Naive B cell (primary cell): ENCODE measurements around the gene IL1RAPL2. TPM values are rescaled to one million over a fixed set of nuclear protein-coding genes. Genes with fewer than 3 reads are reported as not detected.
A peak's percentile ranks its signal among the peaks of the same experiment; 100 is the strongest.

Experiments
- ATAC-seq, 2 donors: fragments of 150-1000 bp; cut with Tn5 transposase; 2 replicates each; pipeline ENCODE4 v1.10.0; 2021; ENCODE audit warnings: low read depth in 2 of 2, mild to moderate bottlenecking in 2 of 2, moderate library complexity in 2 of 2
- DNase-seq: peaks from one replicate; pipeline ENCODE4 v3.0.0; 2022
- H3K27ac Mint-ChIP-seq, 6 donors: one replicate each; pipeline ENCODE4 v1.8.0; 2020 to 2022; ENCODE audit warnings: mild to moderate bottlenecking in 6 of 6, mixed read lengths in 6 of 6, moderate library complexity in 5 of 6, inconsistent platforms in 2 of 6
- H3K27me3 Mint-ChIP-seq, 3 donors: one replicate each; pipeline ENCODE4 v1.8.0; 2021 to 2022; ENCODE audit warnings: mixed read lengths in 3 of 3, mild to moderate bottlenecking in 1 of 3
- H3K36me3 Mint-ChIP-seq, 2 donors: one replicate each; pipeline ENCODE4 v1.8.0; 2020 to 2022; ENCODE audit warnings: mixed read lengths in 2 of 2, inconsistent platforms in 1 of 2, mild to moderate bottlenecking in 1 of 2
- H3K4me1 Mint-ChIP-seq, 3 donors: one replicate each; pipeline ENCODE4 v1.8.0; 2020 to 2022; ENCODE audit warnings: mixed read lengths in 3 of 3, inconsistent platforms in 1 of 3, mild to moderate bottlenecking in 1 of 3, moderate library complexity in 1 of 3
- H3K4me3 Mint-ChIP-seq, 8 donors: one replicate each; pipeline ENCODE4 v1.8.0; 2020 to 2022; ENCODE audit warnings: mild to moderate bottlenecking in 8 of 8, mixed read lengths in 8 of 8, moderate library complexity in 8 of 8, inconsistent platforms in 2 of 8
- H3K9me3 Mint-ChIP-seq, 7 donors: one replicate each; pipeline ENCODE4 v1.8.0; 2020 to 2022; ENCODE audit warnings: mixed read lengths in 7 of 7, mild to moderate bottlenecking in 5 of 7, inconsistent platforms in 2 of 7, moderate library complexity in 1 of 7
- polyA plus RNA-seq, 6 donors: library from polyadenylated mRNA; unstranded; fragments of 300-500 nt; fragmentation: Illumina TruSeq; gene quantifications; one replicate each; pipeline ENCODE4 v1.2.3, GENCODE V29; 2021; ENCODE audit warnings: low read depth in 6 of 6

The IL1RAPL2 gene
- polyA plus RNA-seq, 6 donors from 2014 or later: not detected

DNA sequence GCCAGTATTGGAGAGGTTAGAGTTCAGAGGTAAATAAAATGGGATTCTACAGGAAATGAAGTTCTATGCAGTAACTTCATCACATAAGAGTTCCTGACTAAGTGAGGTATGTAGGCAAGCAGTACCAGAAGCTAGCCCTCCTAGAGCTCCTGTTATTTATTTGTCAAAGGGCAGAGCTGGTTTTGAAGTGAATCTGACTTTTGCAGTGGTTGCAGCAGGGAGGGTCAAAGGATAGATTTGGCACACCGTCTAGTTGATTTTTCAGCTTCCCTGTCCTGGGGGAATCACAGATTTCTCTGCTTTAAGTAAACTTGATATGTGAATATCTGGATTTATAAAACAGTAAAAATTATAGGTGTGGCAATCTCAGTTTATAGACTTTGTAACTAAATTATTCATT lies 130.7 kb downstream of the IL1RAPL2 start:
- Mint-ChIP-seq H3K9me3 (peaks cover 0 to 8% (median 1%) of the 10 kb centered on the region in 7 donors), H3K36me3 (no peaks in the 10 kb centered on the region), H3K4me3 (no peak overlapping the region), H3K4me1 (peaks cover 12 to 24% (median 12%) of the 10 kb centered on the region in 3 donors), H3K27ac (no peak overlapping the region), H3K27me3 (peaks cover 3 to 6% (median 5%) of the 10 kb centered on the region in 3 donors)
- DNase-seq (no peak), ATAC-seq (no peak)

GRCh38 chrX:104697294-104697693 lies 131.3 kb downstream of the IL1RAPL2 start:
- H3K4me3 Mint-ChIP-seq: peak overlapping the region in 4 of 8 donors; percentile 1 to 22 (median 17)

GRCh38 chrX:104707042-104707441 lies 141.0 kb downstream of the IL1RAPL2 start:
- peaks cover 0 to 17% (median 6%) of the 10 kb centered on the region in 3 donors for H3K27me3 Mint-ChIP-seq
- H3K36me3 Mint-ChIP-seq: no peaks in the 10 kb centered on the region
- H3K4me3 Mint-ChIP-seq: no peak overlapping the region
- DNase-seq: no peak
- ATAC-seq: no peak
- H3K9me3 Mint-ChIP-seq: no peaks in the 10 kb centered on the region
- no peak overlapping the region for H3K27ac Mint-ChIP-seq
- no peaks in the 10 kb centered on the region for H3K4me1 Mint-ChIP-seq

More at GRCh38 chrX:104697294-104697693, 131.3 kb downstream of the IL1RAPL2 start:
- Mint-ChIP-seq H3K9me3 (peaks cover 0 to 10% (median 1%) of the 10 kb centered on the region in 7 donors), H3K36me3 (no peaks in the 10 kb centered on the region), H3K4me1 (peaks cover 12 to 24% (median 12%) of the 10 kb centered on the region in 3 donors), H3K27me3 (peaks cover 3 to 8% (median 5%) of the 10 kb centered on the region in 3 donors), H3K27ac (peak overlapping the region in 1 of 6 donors; percentile 36)
- peak; percentile 7 for DNase-seq
- peak; percentile 48 to 66 for ATAC-seq

GRCh38 chrX:104707572-104707971 lies 141.6 kb downstream of the IL1RAPL2 start:
- DNase-seq (no peak), ATAC-seq (no peak)
- no peak overlapping the region for H3K27ac Mint-ChIP-seq

GRCh38 chrX:104712515-104712914 lies 146.5 kb downstream of the IL1RAPL2 start:
- DNase-seq: no peak
- H3K4me1 Mint-ChIP-seq: no peaks in the 10 kb centered on the region
- H3K27me3 Mint-ChIP-seq: peaks cover 0 to 9% (median 6%) of the 10 kb centered on the region in 3 donors
- H3K27ac Mint-ChIP-seq: no peak overlapping the region
- H3K4me3 Mint-ChIP-seq: no peak overlapping the region
- no peaks in the 10 kb centered on the region for H3K36me3 Mint-ChIP-seq
- H3K9me3 Mint-ChIP-seq: peaks cover 0 to 9% (median 0%) of the 10 kb centered on the region in 7 donors
- ATAC-seq: no peak

More at GRCh38 chrX:104707572-104707971, 141.6 kb downstream of the IL1RAPL2 start:
- Mint-ChIP-seq H3K9me3 (no peaks in the 10 kb centered on the region), H3K27me3 (peaks cover 0 to 12% (median 6%) of the 10 kb centered on the region in 3 donors), H3K4me3 (no peak overlapping the region), H3K4me1 (no peaks in the 10 kb centered on the region), H3K36me3 (no peaks in the 10 kb centered on the region)

GRCh38 chrX:104721854-104722253 lies 155.9 kb downstream of the IL1RAPL2 start:
- Mint-ChIP-seq H3K9me3 (peaks cover 0 to 17% (median 5%) of the 10 kb centered on the region in 7 donors), H3K36me3 (no peaks in the 10 kb centered on the region), H3K27ac (no peak overlapping the region), H3K4me1 (no peaks in the 10 kb centered on the region), H3K27me3 (peaks cover 0 to 3% (median 0%) of the 10 kb centered on the region in 3 donors), H3K4me3 (no peak overlapping the region)
- ATAC-seq: no peak
- no peak for DNase-seq

DNA sequence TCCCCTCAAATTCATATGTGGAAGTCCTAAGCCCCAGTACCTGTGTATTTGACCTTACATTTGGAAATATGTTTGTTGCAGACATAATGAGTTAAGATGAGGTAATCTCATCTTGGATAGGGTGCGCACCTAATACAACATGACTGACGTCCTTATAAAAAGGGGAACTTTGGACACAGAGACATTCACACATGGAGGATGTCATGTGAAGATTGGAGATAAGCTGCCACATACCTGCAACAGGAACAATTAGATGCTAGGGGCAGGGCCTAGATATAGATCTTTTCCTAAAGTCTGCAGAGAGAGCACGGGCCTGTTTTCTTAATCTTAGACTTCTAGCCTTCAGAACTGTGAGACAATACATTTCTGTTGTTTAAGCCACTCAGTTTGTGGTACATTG lies 162.5 kb downstream of the IL1RAPL2 start:
- no peak overlapping the region for H3K27ac Mint-ChIP-seq
- peaks cover 0 to 8% (median 2%) of the 10 kb centered on the region in 7 donors for H3K9me3 Mint-ChIP-seq
- no peak overlapping the region for H3K4me3 Mint-ChIP-seq
- H3K27me3 Mint-ChIP-seq: peaks cover 0 to 3% (median 0%) of the 10 kb centered on the region in 3 donors
- H3K4me1 Mint-ChIP-seq: no peaks in the 10 kb centered on the region
- no peak for ATAC-seq
- no peak for DNase-seq
- H3K36me3 Mint-ChIP-seq: no peaks in the 10 kb centered on the region

DNA sequence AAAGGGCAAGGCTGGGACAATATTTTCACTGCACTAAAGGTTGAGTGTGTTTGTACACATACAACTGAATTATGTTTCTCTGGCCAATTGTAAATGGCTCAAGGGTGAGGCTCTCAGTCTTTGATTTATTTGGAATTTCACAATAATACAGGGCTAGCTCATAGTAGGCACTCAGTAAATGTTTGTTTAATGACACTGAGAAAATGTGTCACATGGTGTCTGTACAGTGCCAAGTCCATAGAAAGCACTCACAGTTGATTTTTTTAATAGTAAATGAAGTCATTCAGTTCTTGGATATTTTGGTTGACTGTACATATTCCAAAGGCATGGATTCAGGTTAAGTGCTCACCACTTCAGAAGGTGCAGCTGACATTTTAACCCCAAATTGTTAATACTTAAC lies 176.4 kb downstream of the IL1RAPL2 start:
- Mint-ChIP-seq H3K27ac (no peak overlapping the region), H3K9me3 (no peaks in the 10 kb centered on the region), H3K4me1 (no peaks in the 10 kb centered on the region), H3K27me3 (peaks cover 0 to 7% (median 0%) of the 10 kb centered on the region in 3 donors), H3K4me3 (no peak overlapping the region), H3K36me3 (no peaks in the 10 kb centered on the region)
- DNase-seq (no peak), ATAC-seq (no peak)

- ATAC-seq (no peak), DNase-seq (no peak)
- peaks cover 0 to 14% (median 0%) of the 10 kb centered on the region in 3 donors for H3K27me3 Mint-ChIP-seq
- no peak overlapping the region for H3K27ac Mint-ChIP-seq
- H3K4me3 Mint-ChIP-seq: no peak overlapping the region
- H3K9me3 Mint-ChIP-seq: no peaks in the 10 kb centered on the region
- H3K36me3 Mint-ChIP-seq: no peaks in the 10 kb centered on the region
- no peaks in the 10 kb centered on the region for H3K4me1 Mint-ChIP-seq
These were observed 179.2 kb downstream of the IL1RAPL2 start for GRCh38 chrX:104745152-104745551.

DNA sequence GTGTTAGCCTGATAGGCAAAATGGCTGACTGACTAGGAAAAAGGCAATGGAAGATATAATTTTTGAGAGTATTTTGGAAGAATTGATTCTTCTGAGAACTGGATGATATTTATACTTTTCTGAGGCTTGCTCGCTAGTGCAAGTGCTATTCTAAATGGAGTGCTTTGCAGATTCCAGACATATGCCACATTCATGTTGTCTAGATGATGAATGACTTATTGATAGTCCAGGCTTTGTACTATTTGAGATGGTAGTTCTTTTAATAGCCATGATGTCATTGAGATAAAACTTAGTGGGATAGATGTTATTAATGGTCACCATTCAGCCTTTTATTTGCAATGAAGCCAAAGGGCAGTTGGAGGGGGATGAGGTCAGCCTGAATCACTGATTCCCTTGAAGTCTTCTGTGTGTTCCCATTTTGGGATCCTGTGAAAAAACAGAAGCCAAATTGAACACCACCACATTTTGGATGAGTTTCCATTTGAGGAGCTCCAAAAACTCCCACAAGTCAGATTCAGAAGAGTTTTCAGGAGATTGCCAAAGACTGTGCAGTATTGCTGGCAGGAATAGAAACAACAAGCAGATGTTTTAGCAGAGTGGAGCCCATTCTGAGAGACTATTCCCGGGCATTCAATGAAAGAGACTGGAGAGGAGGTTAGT lies 184.1 kb downstream of the IL1RAPL2 start:
- Mint-ChIP-seq H3K4me1 (no peaks in the 10 kb centered on the region), H3K27ac (no peak overlapping the region), H3K9me3 (no peaks in the 10 kb centered on the region), H3K27me3 (peaks cover 0 to 14% (median 0%) of the 10 kb centered on the region in 3 donors), H3K4me3 (no peak overlapping the region), H3K36me3 (no peaks in the 10 kb centered on the region)
- no peak for DNase-seq
- no peak for ATAC-seq

GRCh38 chrX:104762641-104763040 lies 196.6 kb downstream of the IL1RAPL2 start:
- Mint-ChIP-seq H3K27me3 (no peaks in the 10 kb centered on the region), H3K4me1 (no peaks in the 10 kb centered on the region), H3K27ac (no peak overlapping the region), H3K9me3 (peaks cover 0 to 39% (median 23%) of the 10 kb centered on the region in 7 donors), H3K36me3 (peaks cover 0 to 10% of the 10 kb centered on the region in 2 donors), H3K4me3 (no peak overlapping the region)
- ATAC-seq: no peak
- no peak for DNase-seq

DNA sequence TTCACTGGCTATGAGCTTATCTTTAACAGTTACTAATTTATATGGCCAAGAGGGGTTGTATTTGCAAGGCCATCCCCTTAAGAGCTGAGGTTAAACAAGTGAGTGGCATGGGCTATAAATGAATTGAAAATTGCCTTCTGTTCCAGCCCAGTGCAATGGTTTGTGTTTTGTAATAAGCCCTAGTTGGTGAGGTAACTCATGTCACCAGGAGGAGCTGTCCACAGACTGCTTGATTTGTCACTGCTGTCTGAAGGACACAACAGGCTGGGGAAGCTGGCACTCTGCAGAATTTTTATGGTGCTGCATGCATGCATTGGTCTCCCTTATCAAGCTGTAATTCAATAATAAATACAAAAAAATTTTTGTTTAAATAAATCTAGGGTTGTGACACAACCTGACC lies 223.8 kb downstream of the IL1RAPL2 start:
- Mint-ChIP-seq H3K27ac (no peak overlapping the region), H3K4me3 (no peak overlapping the region), H3K4me1 (no peaks in the 10 kb centered on the region), H3K27me3 (peaks cover 0 to 8% (median 5%) of the 10 kb centered on the region in 3 donors), H3K9me3 (peaks cover 0 to 4% (median 0%) of the 10 kb centered on the region in 7 donors), H3K36me3 (no peaks in the 10 kb centered on the region)
- ATAC-seq (no peak), DNase-seq (no peak)

GRCh38 chrX:104795804-104796203 lies 229.8 kb downstream of the IL1RAPL2 start:
- no peak overlapping the region for H3K4me3 Mint-ChIP-seq
- H3K4me1 Mint-ChIP-seq: no peaks in the 10 kb centered on the region
- peaks cover 0 to 2% (median 0%) of the 10 kb centered on the region in 7 donors for H3K9me3 Mint-ChIP-seq
- no peaks in the 10 kb centered on the region for H3K36me3 Mint-ChIP-seq
- DNase-seq (no peak), ATAC-seq (no peak)
- H3K27me3 Mint-ChIP-seq: peaks cover 0 to 5% (median 0%) of the 10 kb centered on the region in 3 donors
- H3K27ac Mint-ChIP-seq: no peak overlapping the region

DNA sequence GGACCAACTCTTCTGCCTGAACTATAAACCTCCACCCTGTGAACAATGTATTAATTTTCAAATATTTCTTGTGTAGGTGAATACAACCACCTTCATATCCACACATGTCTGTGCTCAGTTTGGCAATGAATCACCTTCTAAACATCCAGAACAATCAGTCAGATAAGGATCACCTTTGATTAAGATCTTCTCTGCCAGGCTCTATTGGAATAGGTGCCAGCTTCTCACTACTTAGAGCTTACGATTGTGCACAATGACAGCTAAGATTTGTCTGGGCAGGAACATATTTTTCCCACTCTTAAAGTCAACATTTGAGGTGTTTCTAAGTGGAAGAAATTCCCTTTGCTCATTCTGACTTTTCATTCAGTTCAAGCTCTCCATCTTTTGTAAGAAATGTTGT lies 237.2 kb downstream of the IL1RAPL2 start:
- Mint-ChIP-seq H3K36me3 (no peaks in the 10 kb centered on the region), H3K4me1 (no peaks in the 10 kb centered on the region), H3K27me3 (peaks cover 0 to 8% (median 0%) of the 10 kb centered on the region in 3 donors), H3K4me3 (no peak overlapping the region), H3K9me3 (peaks cover 0 to 8% (median 0%) of the 10 kb centered on the region in 7 donors), H3K27ac (no peak overlapping the region)
- ATAC-seq (no peak), DNase-seq (no peak)
